HepG2 (cell line): Measurements from ENCODE around the gene TBC1D5. TPM values are rescaled to one million over a fixed set of nuclear protein-coding genes. Genes with fewer than 3 reads are reported as not detected.

Experiments
- HCFC1 ChIP-seq: fragments of 150-350 bp; IDR thresholded peaks from 2 replicates; pipeline ENCODE4 v1.6.1; 2014; ENCODE audit warnings: low read depth, low read length
- IKZF1 ChIP-seq: fragments of 450-650 bp; IDR thresholded peaks from 2 replicates; pipeline ENCODE4 v1.7.1; 2016
- MEIS2 ChIP-seq: sonication (generic); formaldehyde crosslinking; IDR thresholded peaks from 2 replicates; pipeline ENCODE4 v1.9.0; 2021; ENCODE audit warnings: mild to moderate bottlenecking, missing genetic modification reagents
- MYNN ChIP-seq: sonication (generic); formaldehyde crosslinking; IDR thresholded peaks from 2 replicates; pipeline ENCODE4 v1.4.0; 2020; ENCODE audit warnings: mild to moderate bottlenecking, low read depth, missing genetic modification reagents
- REPIN1 ChIP-seq: sonication (generic); formaldehyde crosslinking; IDR thresholded peaks from 2 replicates; pipeline ENCODE4 v1.8.0; 2022; ENCODE audit warnings: missing genetic modification reagents, low read depth, mild to moderate bottlenecking, borderline replicate concordance
- SALL1 ChIP-seq: sonication (generic); formaldehyde crosslinking; IDR thresholded peaks from 2 replicates; pipeline ENCODE4 v1.8.0; 2022; ENCODE audit warnings: mild to moderate bottlenecking, missing genetic modification reagents
- SMAD1 ChIP-seq: sonication (generic); formaldehyde crosslinking; IDR thresholded peaks from 2 replicates; pipeline ENCODE4 v1.4.0; 2020; ENCODE audit warnings: missing genetic modification reagents, low read depth, mild to moderate bottlenecking, borderline replicate concordance
- U2AF2 ChIP-seq: fragments of 200-400 bp; formaldehyde crosslinking; IDR thresholded peaks from 2 replicates; pipeline ENCODE4 v1.6.1; 2017; ENCODE audit warnings: low read depth, mild to moderate bottlenecking, low read length
- ZFP62 ChIP-seq: sonication (generic); formaldehyde crosslinking; IDR thresholded peaks from 2 replicates; pipeline ENCODE4 v1.4.0; 2020; ENCODE audit warnings: missing genetic modification reagents
- ZNF143 ChIP-seq: sonication (generic); formaldehyde crosslinking; IDR thresholded peaks from 2 replicates; pipeline ENCODE4 v1.4.0; 2020; ENCODE audit warnings: missing genetic modification reagents
- ZNF30 ChIP-seq: sonication (generic); formaldehyde crosslinking; IDR thresholded peaks from 2 replicates; pipeline ENCODE4 v1.5.0; 2020; ENCODE audit warnings: mild to moderate bottlenecking, missing genetic modification reagents
- ZNF431 ChIP-seq: sonication (generic); formaldehyde crosslinking; IDR thresholded peaks from 2 replicates; pipeline ENCODE4 v1.9.0; 2022; ENCODE audit warnings: missing genetic modification reagents, low read depth, mild to moderate bottlenecking, borderline replicate concordance
- ZNF513 ChIP-seq: sonication (generic); formaldehyde crosslinking; conservative IDR thresholded peaks from 2 replicates; pipeline ENCODE4 v1.5.0; 2020; ENCODE audit warnings: missing genetic modification reagents
- ZNF674 ChIP-seq: sonication (generic); formaldehyde crosslinking; IDR thresholded peaks from 2 replicates; pipeline ENCODE4 v1.5.0; 2020; ENCODE audit warnings: low read depth, mild to moderate bottlenecking, missing genetic modification reagents
- polyA plus RNA-seq, 8 experiments: library from polyadenylated mRNA; depleted of rRNA in 3 of 8; stranded (reverse) in 7 of 8; unstranded in 1 of 8; fragments of >200 nt; fragmentation: Illumina TruSeq in 4 of 8; extraction: Trizol in 4 of 8; gene quantifications; 2 replicates each; pipeline versions ENCODE4 v1.2.1 to v1.2.3, GENCODE V29; 2011 to 2016; ENCODE audit warnings: low read depth in 4 of 8, missing spikeins in 1 of 8, mixed read lengths in 1 of 8; ENCODE audit not compliant: insufficient read depth in 1 of 8
- total RNA-seq, 5 experiments: library from RNA; depleted of rRNA; stranded (reverse); fragments of >200 nt; fragmentation: Illumina TruSeq; extraction: Trizol; gene quantifications; 2 replicates each; pipeline ENCODE4 v1.2.3, GENCODE V29; 2016; ENCODE audit warnings: low read depth in 1 of 5
- TF ChIP-seq, protein P1 (sequence below): sonication (generic); formaldehyde crosslinking; IDR thresholded peaks from 2 replicates; pipeline ENCODE4 v1.5.0; 2020; ENCODE audit warnings: mild to moderate bottlenecking, missing genetic modification reagents
- TF ChIP-seq, protein P2 (sequence below): sonication (generic); formaldehyde crosslinking; IDR thresholded peaks from 2 replicates; pipeline ENCODE4 v1.5.0; 2020; ENCODE audit warnings: missing genetic modification reagents, mild to moderate bottlenecking, borderline replicate concordance
- TF ChIP-seq, protein P3 (sequence below): sonication (generic); formaldehyde crosslinking; IDR thresholded peaks from 2 replicates; pipeline ENCODE4 v1.9.0; 2022; ENCODE audit warnings: low read depth, missing genetic modification reagents
- TF ChIP-seq, protein P4 (sequence below), 2 experiments: sonication (generic) in 1 of 2; formaldehyde crosslinking in 1 of 2; IDR thresholded peaks; 2 replicates each; pipeline versions ENCODE4 v1.4.0 to v1.6.1; 2018 to 2020; ENCODE audit warnings: missing genetic modification reagents in 2 of 2, borderline replicate concordance in 1 of 2, low read depth in 1 of 2, mild to moderate bottlenecking in 1 of 2, missing biosample characterization in 1 of 2

The TBC1D5 gene
- total and polyA plus RNA-seq, 2 of the 13 experiments (the other 11 are each of a cell fraction or from before 2014, with no cell fraction given) = 19.2 to 33.3 TPM

DNA sequence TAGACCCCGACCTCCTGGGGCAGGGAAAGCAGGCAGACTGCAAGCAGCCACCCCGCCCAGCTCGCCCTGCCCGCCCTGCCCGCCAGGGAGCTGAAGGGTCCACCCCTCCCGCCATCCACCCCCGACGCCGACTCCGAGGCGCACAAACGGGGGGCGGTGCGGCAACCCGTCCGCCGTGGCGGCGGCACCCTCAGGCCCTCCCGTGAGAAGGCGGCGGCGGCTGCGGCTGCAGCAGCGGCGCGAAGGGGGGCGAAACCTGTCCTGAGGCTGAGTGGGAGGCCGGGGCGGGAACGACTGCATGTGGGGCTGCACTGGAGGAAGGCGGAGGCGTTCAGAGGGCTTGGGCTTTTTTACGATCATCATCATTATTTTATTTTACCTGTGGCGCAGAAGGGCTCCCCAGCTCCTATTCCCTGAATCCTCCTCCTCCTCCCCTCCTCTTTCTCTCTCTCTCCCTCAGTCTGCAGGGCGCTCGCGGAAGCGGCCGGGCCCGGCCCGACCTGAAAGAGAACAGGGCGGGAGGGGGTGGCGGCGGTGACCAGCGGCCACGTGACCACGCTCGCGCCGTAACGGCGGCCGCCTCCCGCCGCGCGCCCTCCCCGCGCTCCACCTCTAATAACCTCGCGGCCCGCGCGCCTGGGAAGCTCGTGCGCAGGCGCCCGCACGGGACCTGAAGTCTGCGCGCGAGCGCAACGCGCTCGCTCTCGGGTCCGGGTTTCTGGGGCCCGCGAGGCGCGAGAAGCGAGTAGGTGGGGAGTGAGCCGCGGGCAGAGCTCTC is at the start of gene TBC1D5 (continued):
- TF ChIP-seq, protein P1, sequence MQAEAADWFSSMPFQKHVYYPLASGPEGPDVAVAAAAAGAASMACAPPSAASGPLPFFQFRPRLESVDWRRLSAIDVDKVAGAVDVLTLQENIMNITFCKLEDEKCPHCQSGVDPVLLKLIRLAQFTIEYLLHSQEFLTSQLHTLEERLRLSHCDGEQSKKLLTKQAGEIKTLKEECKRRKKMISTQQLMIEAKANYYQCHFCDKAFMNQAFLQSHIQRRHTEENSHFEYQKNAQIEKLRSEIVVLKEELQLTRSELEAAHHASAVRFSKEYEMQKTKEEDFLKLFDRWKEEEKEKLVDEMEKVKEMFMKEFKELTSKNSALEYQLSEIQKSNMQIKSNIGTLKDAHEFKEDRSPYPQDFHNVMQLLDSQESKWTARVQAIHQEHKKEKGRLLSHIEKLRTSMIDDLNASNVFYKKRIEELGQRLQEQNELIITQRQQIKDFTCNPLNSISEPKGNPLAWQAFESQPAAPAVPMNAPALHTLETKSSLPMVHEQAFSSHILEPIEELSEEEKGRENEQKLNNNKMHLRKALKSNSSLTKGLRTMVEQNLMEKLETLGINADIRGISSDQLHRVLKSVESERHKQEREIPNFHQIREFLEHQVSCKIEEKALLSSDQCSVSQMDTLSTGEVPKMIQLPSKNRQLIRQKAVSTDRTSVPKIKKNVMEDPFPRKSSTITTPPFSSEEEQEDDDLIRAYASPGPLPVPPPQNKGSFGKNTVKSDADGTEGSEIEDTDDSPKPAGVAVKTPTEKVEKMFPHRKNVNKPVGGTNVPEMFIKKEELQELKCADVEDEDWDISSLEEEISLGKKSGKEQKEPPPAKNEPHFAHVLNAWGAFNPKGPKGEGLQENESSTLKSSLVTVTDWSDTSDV (CRISPR knock-in tag) = peak; percentile 83; the same call in 1 of the 2 replicates
- TF ChIP-seq U2AF2 = 0 out of 2 replicates have a peak, but pooled peaks have one; percentile 6
- TF ChIP-seq ZNF143 (CRISPR knock-in tag) = no peak
- TF ChIP-seq, protein P2, sequence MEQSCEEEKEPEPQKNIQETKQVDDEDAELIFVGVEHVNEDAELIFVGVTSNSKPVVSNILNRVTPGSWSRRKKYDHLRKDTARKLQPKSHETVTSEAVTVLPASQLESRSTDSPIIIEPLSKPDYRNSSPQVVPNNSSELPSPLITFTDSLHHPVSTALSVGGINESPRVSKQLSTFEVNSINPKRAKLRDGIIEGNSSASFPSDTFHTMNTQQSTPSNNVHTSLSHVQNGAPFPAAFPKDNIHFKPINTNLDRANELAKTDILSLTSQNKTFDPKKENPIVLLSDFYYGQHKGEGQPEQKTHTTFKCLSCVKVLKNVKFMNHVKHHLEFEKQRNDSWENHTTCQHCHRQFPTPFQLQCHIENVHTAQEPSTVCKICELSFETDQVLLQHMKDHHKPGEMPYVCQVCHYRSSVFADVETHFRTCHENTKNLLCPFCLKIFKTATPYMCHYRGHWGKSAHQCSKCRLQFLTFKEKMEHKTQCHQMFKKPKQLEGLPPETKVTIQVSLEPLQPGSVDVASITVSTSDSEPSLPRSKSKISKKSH = 0 out of 2 replicates have a peak, but pooled peaks have one; percentile 49
- no peak for TF ChIP-seq ZNF513
- TF ChIP-seq ZNF674 (CRISPR knock-in tag) = no peak
- peak; percentile 78; the same call in 1 of the 2 replicates for TF ChIP-seq ZNF431 (CRISPR knock-in tag)
- TF ChIP-seq REPIN1 (CRISPR knock-in tag) = peak; percentile 55; the same call in 1 of the 2 replicates
- 0 out of 2 replicates have a peak, but pooled peaks have one; percentile 13 for TF ChIP-seq ZNF30
- no peak for TF ChIP-seq ZFP62
- TF ChIP-seq, protein P3, sequence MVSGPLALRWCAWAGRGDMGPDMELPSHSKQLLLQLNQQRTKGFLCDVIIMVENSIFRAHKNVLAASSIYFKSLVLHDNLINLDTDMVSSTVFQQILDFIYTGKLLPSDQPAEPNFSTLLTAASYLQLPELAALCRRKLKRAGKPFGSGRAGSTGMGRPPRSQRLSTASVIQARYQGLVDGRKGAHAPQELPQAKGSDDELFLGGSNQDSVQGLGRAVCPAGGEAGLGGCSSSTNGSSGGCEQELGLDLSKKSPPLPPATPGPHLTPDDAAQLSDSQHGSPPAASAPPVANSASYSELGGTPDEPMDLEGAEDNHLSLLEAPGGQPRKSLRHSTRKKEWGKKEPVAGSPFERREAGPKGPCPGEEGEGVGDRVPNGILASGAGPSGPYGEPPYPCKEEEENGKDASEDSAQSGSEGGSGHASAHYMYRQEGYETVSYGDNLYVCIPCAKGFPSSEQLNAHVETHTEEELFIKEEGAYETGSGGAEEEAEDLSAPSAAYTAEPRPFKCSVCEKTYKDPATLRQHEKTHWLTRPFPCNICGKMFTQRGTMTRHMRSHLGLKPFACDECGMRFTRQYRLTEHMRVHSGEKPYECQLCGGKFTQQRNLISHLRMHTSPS (CRISPR knock-in tag) = no peak
- TF ChIP-seq, protein P4, sequence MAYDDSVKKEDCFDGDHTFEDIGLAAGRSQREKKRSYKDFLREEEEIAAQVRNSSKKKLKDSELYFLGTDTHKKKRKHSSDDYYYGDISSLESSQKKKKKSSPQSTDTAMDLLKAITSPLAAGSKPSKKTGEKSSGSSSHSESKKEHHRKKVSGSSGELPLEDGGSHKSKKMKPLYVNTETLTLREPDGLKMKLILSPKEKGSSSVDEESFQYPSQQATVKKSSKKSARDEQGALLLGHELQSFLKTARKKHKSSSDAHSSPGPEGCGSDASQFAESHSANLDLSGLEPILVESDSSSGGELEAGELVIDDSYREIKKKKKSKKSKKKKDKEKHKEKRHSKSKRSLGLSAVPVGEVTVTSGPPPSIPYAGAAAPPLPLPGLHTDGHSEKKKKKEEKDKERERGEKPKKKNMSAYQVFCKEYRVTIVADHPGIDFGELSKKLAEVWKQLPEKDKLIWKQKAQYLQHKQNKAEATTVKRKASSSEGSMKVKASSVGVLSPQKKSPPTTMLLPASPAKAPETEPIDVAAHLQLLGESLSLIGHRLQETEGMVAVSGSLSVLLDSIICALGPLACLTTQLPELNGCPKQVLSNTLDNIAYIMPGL (CRISPR knock-in tag; IDR thresholded peaks at IDR 0.05; ENCODE audit: borderline replicate concordance in 1 of 2, low read depth in 1 of 2) = peak in 1 of 2 experiments; percentile 73; a peak in 1 of 4 replicates
- TF ChIP-seq HCFC1 = no peak
- peak; percentile 59 for TF ChIP-seq SALL1 (CRISPR knock-in tag)
- no peak for TF ChIP-seq IKZF1
- TF ChIP-seq SMAD1 = peak; percentile 52; the same call in 1 of the 2 replicates
- no peak for TF ChIP-seq MYNN (CRISPR knock-in tag)
- peak; percentile 74; the same call in 1 of the 2 replicates for TF ChIP-seq MEIS2 (CRISPR knock-in tag)
